GM19025 (cell line): Measurements from ENCODE around the gene CHST1.

Experiments
- ATAC-seq: cut with Tn5 transposase; IDR thresholded peaks from one replicate; pipeline ENCODE4 v1.9.1; 2021; ENCODE audit warnings: mild to moderate bottlenecking, low read depth, moderate library complexity; ENCODE audit not compliant: unreplicated experiment

The CHST1 gene

GRCh38 chr11:45661439-45662055, 3.9 kb downstream of the CHST1 start:
- ATAC-seq, result no peak

DNA sequence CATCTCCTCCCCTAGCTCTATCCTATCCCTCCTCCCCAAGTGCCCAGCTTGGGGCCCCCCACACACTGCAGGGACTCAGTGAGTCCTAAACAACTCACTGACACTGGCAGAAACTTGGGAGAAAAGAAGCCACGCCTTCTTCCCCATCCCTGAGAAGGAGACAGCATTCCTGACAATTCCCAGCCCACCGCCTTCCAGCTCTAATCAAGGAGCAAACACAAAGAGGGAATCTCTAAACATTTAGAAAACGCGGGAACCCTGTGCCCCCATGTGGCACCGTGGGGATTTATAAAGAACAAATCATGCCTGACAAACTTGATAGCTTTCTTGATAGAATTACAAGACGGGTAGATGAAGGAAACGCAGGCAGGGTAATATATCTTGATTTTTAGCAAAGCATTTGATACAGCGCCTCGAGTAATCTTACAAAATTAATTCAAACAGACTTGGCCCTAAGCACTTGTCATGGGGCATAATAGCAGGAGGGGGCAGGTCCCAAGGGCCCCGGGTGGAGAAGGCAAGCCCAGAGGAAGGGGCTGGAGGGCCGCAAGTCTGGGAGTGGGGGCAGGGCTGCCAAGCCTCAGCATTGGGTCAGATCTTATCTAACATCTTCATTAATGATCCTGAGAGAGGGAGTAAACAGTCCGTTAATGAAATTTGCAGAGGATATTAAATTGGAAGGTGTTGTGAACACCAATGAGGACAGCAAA, 4.5 kb downstream of the CHST1 start:
- no peak for ATAC-seq

- no peak for ATAC-seq
These were observed 5.6 kb downstream of the CHST1 start for GRCh38 chr11:45659818-45660160.

DNA sequence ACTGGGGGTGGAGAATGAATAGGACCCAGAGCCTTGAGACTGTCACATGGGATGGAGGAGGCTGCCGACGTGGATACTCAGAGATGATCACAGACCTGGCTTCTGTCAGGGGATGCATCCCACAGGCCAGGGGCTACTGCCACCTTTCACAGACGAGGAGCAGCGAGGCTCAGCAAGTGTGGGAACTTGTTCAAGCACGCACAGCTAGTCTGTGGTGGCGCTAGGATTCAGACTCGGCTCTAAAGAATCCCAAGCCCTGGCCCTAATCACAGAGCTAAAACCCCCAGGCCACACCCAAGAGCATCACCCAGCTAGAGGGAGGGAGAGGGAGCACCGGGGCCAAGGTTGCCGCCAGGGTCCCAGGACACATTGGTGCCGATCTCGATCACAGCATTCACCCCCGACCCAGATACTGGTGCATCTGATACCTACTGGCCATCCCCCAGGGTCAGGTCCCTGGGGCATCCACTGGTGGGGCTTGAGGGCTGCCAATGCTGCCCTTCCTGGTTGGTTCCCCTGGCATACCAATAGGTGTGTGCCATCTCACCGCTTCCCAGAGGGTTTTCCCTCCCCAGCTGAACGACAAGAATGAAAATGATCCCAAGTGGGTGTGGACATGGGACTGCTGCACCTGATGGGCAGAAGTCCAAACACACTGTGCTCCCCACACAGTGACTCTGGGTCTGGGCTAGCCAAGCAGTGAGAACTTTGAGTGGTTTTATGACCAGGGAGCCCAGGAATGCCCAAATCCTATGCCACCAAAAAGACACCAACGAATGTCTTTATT, 6.2 kb downstream of the CHST1 start:
- no peak for ATAC-seq

DNA sequence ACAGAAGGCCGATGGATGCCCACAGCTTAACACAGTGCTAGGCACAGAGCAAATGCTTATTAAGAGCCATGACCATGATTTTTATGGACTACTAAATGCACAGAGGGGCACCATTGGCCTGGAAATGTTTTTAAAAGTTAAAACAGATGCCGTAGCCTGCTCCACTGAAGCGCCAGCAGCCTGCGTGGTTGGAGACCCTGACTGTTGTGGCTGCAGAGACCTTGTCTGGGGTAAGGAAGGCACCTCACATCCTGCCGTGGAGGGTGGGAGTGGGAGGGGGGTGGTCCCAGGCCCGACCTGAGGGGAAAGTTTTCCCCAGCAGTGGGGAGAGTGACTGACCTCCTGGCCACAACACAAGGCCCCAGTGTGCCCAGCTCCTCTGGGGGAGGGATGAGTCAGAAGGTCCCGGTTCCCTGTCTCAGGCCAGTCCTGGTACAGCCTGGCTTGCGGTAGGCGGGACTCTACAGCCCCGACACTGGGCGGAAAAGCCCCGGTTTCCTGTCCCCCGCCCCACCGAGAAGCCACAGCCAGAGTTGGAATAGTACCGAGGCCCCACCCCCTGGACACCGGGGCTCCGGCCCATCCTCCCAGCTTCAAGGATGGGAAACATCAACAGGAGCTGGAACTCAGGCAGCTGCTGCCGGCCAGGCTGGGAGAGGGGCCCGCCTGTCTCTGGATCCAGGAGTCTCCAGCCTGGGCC, 7.0 kb downstream of the CHST1 start:
- ATAC-seq, result no peak

- ATAC-seq, result no peak
These were observed 7.7 kb downstream of the CHST1 start for GRCh38 chr11:45657496-45658260.

DNA sequence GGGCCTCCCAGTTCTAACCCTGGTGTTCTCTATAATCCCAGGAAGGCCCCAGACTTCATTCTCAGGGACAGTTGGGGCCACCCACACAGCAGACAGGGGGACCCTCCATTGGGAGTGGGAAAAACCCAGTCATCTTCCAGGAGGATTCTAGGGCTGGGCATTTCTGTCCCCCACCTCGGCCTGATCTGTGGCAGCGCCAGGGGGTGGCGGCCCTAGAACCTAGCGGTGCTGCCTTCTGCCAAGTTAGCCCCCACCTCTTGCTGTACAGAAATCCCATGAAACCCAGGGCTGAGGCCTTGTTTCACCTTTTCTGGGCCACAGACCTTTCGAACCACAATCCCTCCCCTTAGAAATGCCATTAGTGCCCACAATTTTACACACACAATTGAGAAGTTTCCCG, 9.6 kb downstream of the CHST1 start:
- ATAC-seq, result no peak

GRCh38 chr11:45655347-45655756, 10.1 kb downstream of the CHST1 start:
- no peak for ATAC-seq

- ATAC-seq, result no peak
These were observed 10.5 kb downstream of the CHST1 start for GRCh38 chr11:45655012-45655283.

- ATAC-seq, result no peak
These were observed 11.0 kb downstream of the CHST1 start for GRCh38 chr11:45654231-45655011.

- ATAC-seq, result no peak
These were observed 12.1 kb downstream of the CHST1 start for GRCh38 chr11:45653277-45653676.

DNA sequence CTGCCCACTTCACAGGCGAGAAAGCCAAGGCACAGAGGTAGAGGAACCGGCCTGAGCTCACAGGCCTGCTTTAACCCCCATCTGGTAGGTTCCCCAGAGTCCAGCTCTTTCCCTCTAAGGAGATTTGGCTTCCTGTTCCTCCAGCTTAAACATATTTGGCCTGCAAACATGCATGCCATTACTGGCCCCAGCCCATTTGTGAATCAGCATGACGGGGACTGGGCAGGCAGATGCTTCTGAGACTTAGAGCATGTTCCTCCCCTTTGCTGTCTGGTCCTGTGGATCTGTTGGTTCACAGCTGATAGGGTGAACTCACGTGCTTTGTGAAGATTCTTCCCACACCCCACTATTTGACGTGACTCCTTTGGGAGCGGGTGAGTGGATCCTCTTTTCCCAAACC, 12.6 kb downstream of the CHST1 start:
- ATAC-seq, result no peak

GRCh38 chr11:45651841-45652749, 13.3 kb downstream of the CHST1 start:
- no peak for ATAC-seq

DNA sequence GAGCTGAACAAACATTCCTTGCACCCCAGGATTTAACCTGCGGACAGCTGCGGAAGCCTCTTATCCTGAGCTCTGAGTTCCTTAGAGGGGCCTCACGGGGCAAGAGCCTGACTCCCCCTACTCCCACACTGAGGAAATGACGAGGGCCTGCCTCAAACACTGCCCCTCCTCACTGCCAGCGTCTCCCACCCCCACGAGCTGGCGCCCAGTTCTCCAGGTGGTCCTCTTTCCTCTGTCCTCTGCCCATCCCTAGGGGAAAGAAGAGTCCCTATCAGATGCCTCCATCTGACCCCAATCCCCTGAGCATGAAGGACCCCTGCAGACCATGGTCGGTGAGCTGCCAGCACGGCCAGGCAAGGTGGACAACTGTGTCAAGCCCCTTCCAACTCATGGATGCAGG, 14.3 kb downstream of the CHST1 start:
- ATAC-seq, result no peak

- no peak for ATAC-seq
These were observed 15.0 kb downstream of the CHST1 start for GRCh38 chr11:45650166-45651095.

DNA sequence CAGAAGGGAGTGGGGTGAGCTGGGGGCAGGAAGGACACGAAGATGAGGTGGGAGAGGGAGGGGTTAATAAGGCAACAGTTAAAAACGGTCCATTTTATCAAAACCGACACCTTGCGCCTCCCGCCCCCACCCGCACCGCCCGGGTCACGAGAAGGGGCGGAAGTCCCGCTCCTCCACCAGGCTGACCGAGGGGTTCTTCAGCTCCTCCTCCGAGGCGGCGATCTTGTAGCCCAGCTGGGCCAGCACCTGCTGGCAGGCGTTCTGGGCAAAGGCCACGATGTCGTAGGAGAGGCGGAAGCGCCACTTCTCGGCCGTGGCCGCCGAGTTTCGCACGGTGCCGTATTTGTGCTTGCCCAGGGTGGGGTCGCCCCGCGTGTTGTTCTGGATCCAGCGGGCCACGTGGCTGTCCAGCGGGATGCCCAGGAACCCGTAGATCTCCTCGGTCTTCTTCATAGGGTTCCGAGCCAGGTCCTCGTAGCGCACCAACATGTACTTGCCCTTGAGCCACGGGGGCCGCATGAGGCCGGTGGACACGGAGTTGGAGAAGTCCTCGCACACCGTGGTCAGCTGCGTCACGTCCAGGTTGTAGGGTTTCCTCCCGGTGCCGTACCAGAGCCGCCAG, 15.8 kb downstream of the CHST1 start:
- ATAC-seq, result no peak

GRCh38 chr11:45648931-45649330, 16.5 kb downstream of the CHST1 start:
- ATAC-seq, result no peak
